Measurements from ENCODE around the gene RWDD1.

DNA sequence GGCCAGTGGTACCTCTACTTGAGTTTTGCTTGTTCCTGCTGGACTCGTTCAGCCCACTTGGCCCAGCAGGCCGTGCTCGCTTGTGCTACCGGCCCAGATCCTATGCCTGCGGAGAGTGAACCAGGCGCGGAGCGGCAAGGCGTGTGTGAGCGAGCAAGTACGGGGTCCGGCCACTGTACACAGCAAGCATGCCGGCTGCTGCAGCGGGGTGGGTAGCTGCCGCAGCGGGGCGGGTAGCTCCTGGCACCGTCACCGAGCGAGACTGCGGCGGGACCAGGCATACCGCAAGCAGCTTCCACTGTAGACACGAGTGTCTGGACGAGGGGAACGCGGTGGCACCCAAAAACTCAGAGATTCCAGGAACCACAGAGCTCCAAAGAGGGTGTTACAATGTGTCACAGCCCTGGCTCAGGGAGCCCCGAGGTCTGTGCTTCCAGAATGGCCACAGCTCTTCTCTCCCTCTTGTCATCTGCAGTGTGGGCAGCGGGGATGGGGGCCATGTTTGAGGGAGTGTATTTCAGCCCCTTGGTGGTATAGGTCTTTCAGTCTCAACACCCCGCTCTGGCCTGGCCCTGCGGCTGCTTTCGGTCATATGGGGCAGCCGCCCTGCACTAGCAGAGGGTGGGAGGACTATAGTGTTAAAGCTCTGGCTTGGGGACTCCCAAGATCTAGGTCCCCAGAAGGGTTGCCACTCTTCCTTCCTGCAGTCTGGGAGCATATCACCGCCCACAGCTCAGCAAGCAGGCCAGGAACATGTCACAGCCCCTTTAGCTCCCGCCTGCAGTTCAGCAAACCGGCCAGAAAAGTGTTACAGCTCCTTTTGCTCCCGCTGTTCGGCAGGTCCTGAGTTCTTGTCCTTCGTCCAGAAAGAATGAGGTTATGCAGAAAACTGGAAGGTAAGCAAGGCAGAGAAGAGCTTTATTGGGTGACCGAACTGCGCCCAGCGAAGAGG is 6.1 kb upstream of the RWDD1 start:
- TF ChIP-seq EZH2 (IDR thresholded peaks at IDR 0.05; ENCODE audit: low read depth) (no peak), CTCF (conservative IDR thresholded peaks at IDR 0.05) (no peak)
